GM21737 (cell line): Measurements from ENCODE around the gene HCN1.

Experiments
- ATAC-seq: cut with Tn5 transposase; IDR thresholded peaks from one replicate; pipeline ENCODE4 v1.9.1; 2021; ENCODE audit warnings: mild to moderate bottlenecking, moderate library complexity; ENCODE audit not compliant: unreplicated experiment

Gene HCN1

DNA sequence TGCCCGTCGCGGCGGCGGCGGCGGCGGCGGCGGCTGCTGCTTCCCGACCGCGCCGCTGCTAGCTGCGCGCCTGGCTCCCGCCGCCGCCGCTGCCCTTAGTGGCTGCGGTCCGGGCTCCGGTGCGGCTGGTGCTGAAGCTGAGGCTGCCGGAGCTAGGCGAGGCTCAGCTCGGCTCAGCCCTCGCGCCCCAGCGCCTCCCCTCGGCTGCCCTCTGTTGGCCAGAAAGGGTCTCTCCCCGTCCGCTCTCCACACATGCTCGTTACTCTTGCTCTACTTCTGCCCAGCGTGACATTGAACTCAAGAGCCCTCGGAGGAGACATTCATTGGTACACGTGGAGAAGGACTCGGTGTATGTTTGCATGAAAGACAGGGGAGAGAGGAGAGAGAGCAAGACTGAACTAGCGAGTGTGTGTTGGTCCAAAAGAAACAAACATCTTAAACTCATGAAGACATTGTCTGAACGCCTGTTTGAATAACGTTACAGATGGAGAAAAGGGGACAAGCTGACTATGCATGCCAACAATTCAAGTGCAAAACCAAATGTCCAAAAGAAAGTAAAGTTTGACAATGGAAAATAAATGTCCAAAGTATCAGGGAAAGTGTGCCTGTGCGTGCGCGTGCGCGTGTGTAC, at the start of gene HCN1:
Gene HCN1 (minus strand): TSS at position 175 of the 631 bp plus-strand sequence.
- ATAC-seq, result peak; percentile 88

GRCh38 chr5:45741110-45741509, 44.9 kb upstream of the HCN1 start:
- ATAC-seq, result no peak

DNA sequence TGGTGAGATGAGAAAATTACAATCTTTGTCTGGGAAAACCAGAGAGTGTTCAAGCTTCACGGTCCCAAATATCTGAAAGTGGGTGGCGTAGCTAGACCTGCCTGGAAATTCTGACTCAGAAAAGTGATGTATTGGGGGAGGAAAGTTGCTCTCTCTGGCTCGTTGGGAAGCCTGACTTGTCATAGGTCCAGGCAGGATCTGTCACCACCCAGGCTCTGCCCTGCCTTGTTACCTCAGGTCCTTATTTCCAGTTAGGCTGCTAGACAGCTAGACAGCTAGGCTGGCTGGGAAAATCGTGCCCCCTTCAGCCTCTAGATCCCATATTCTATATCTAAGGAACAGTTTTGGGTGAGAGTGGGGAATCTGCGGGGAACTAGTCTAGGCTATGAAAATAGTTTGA, 41.0 kb upstream of the HCN1 start:
- no peak for ATAC-seq

DNA sequence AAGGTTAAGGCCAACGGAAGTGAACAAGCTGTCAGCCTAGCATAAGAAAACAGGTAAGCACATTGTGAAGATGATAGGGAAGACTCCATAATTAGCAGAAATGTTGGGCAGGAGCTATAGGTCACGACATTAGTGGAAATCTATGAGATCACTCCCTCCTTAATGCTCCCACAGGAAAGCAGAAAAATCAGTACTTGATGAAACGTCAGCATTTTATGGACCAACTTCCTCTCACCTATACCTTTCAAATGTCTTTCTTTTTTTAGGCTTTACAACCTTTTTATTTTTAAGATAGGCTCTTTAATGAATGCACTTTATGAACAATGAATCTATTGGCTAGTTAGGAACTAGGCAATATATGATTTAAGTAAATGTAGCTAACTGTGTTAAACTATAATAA, 29.4 kb upstream of the HCN1 start:
- no peak for ATAC-seq

DNA sequence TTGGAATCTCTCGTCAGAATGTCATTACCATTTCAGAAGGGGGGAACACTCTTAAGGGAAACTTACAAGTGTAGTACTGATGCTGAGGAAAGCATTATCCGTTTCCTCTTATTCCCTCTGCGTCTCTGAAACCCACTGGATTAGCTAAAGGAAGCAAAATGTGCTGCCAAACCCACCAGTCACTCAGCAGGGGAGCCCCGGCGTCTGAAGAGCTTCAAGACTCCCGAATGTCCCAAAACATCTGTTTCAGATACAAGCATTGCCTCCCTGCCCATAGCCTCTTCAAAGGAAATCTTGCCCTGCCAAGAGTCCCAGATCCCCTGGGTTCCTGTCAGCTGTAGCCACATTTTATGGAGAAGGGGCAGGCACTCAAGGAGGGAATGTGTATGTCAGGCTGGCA, 1.0 kb upstream of the HCN1 start:
- no peak for ATAC-seq

GRCh38 chr5:45695804-45696156, 400 bp downstream of the HCN1 start:
- ATAC-seq, result no peak

DNA sequence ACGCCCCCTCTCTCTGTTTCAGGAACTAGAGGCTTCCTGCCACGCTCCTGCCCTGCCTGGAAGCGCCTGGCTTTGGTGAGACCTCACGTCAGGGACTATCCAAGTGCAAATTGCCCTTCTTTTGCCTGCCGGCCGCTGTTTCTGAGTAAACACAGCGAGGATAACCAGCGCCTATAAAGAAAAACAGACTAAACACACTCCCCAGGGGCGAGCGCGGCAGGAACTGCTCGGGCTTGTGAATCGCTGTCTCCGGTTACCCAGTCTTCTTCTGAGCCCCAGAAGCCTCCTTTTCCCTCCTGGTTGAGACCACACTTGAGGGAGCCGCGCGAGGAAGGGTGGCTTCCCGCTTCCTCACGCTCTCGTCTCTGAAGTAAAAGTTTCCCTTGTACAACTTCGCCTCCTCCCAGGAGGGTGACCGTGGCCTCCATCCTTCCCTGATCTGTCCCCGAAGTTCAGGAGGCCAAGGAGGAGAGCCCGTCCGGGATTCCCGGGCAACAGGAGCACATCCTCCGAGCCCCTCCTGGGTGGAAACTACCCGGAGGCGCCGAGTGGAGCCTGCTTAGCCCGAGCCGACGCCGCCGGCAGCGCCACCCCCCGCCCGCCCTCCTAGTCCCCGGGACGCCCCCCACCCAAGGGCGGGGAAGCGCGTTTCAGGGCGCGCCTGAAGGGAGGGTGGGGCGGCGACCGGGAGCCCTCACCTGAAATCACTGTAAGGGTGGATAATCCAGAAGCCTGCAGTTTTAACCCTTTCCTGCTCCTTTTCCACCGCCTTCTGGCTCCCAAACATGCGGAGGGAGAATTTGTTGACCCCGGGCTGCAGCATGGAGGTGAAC, 993 bp downstream of the HCN1 start:
- no peak for ATAC-seq

DNA sequence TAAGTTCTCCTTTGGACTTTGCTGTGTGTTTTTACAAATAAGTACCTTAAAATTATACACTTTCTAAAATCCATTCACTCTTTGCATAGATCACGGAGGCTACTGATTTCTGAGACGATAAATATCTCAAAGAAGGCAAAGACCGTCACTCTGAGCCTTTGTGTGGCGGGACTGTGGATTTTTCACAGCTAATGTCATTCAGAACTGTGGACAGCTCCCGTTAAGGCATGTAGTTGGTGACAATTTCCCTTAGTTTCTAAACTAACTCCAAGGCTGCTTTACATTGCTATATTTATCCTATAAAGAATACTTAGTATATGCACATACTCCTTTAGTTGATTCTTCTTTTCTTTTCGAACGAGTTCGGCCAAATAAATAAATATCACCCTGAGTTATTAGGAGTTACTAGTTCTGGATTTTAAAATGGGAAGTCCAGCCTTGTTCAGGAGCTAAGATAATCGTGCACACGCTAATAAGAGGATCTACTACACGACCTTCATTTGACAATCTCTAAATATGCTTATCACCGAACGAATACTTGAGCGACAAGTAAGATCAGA, 1.8 kb downstream of the HCN1 start:
- ATAC-seq, result no peak

GRCh38 chr5:45692481-45692880, 3.7 kb downstream of the HCN1 start:
- no peak for ATAC-seq

- ATAC-seq, result no peak
These were observed 4.5 kb downstream of the HCN1 start for GRCh38 chr5:45691656-45692055.

GRCh38 chr5:45687701-45688100, 8.5 kb downstream of the HCN1 start:
- no peak for ATAC-seq

DNA sequence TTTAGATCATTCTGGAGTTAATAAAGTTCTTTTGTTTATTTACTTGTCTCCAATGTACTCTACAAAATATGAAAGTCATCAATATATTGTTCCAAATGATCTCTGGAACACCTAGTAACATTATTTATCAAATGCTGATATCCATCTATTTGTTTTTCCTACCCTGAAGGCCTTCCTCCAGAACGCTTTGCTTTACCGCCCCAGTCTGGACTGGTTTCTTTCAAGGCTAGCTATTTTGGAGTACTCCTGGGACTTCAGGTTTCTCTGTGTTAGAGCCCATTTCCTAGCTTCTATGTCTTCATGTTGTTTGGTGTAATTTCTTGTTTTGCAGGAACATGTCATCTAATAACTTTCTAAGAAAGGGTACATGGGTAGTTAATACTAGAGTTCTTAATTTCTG, 9.6 kb downstream of the HCN1 start:
- ATAC-seq, result no peak

GRCh38 chr5:45684118-45684517, 12.1 kb downstream of the HCN1 start:
- ATAC-seq, result no peak

- no peak for ATAC-seq
These were observed 15.2 kb downstream of the HCN1 start for GRCh38 chr5:45680950-45681349.

DNA sequence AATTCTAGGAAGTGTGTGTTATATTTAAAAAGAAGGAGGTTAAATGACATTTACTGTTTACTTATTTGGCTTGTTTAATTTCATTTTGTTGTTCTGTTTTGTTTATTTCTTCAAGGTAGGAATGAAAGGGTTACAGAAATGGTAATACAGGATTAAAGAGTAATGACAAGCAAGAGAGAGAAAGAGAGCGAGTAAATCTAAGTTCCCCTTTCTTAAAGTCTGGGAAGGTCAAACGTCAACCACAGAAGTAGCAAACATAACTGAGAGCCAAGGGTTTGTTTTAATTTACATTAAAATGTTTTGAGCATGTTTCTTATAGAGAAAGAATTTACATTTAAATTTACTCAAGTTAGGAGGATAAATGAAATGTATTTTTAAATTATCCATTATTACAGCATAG, 18.7 kb downstream of the HCN1 start:
- no peak for ATAC-seq

- ATAC-seq, result no peak
These were observed 23.9 kb downstream of the HCN1 start for GRCh38 chr5:45672271-45672670.

- no peak for ATAC-seq
These were observed 47.4 kb downstream of the HCN1 start for GRCh38 chr5:45648744-45649143.

GRCh38 chr5:45643056-45643455, 53.1 kb downstream of the HCN1 start:
- ATAC-seq, result no peak

DNA sequence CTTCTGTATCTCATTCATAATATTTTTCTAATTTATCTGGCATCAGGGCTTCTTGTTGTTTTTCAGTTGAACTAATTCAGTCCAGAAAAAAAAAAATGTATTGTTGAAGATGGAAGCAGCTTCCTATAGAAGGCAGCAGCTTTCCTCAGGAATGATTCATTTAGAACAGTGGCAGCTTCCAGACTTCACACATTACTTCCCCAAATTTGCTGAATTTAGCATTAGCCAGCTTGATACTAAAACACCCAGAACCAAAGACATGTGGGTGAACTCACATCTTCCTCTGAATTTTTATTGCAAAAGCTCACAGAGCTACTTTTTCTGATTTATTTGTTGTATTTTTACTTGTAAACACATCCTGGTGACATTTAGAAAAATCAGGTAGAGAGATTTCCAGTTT, 53.8 kb downstream of the HCN1 start:
- ATAC-seq, result no peak

DNA sequence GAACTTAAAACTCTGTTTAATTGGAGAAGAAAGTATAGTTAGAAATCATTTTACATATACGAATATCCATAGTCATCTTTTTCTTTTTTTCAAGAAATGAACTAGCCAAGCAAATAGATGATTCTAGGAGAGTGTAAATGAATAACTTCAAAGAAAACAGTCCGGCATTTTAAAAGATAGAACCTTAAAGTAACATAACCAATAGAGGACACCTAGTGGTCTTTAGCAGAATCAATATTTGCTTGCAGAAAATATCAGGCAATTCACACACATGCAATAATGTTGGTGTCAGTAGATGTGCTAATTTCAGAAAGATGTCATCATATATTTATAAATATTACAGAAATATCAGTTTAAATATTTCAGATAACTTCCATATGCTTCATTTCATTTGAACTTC, 57.1 kb downstream of the HCN1 start:
- ATAC-seq, result no peak

DNA sequence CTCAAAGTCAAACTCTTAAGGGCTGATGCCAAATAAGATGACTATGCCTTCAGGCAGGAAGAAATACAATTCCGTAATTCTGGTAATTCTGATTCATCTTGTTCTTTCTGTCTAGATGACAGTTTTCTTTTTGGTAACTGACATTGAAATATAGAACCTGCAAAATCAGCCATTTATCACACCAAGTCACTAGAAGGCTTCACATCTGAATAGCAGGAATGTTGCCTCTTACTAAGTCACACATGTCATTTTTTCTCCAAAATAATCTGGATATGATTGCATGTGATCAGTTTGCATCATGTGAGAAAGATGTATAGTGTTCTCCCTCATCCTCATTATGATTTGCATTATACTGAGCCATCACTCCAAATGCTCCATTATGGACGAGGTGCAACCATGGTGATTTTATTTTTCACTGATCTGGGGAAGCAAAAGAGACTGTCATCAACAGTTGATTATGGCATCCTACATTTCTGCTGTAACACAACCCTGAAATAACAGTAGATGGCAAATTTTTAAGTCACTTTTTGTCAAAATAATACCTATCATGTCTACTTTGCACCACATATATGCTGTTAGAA, 69.0 kb downstream of the HCN1 start:
- ATAC-seq, result no peak

DNA sequence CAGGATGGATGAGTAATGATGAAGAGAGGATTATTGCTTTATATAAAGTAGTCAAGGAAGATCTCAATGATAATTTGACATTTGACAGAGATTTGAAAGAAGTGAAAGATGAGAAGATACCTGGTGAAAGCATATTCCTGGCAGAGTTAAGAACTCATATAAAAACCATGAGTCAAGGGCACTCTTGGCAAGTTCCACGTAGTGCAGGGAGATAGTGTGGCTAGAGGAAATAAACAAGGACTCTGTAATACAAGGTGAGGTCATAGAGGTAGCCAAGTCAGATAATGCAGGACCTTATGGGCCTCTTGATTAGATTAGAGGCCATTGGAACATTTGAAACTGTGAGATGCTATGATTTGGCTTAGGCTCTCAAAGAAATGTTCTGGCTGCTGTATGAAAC, 72.3 kb downstream of the HCN1 start:
- ATAC-seq, result no peak
